ENCODE measurements around the gene CRABP1. TPM values are rescaled to one million over a fixed set of nuclear protein-coding genes. Genes with fewer than 3 reads are reported as not detected.

The CRABP1 gene
- total and polyA plus RNA-seq, 10 of the 15 experiments (the other 5 are each of a cell fraction or from before 2014, with no cell fraction given), result 0.21 to 0.41 TPM; not detected in 8

DNA sequence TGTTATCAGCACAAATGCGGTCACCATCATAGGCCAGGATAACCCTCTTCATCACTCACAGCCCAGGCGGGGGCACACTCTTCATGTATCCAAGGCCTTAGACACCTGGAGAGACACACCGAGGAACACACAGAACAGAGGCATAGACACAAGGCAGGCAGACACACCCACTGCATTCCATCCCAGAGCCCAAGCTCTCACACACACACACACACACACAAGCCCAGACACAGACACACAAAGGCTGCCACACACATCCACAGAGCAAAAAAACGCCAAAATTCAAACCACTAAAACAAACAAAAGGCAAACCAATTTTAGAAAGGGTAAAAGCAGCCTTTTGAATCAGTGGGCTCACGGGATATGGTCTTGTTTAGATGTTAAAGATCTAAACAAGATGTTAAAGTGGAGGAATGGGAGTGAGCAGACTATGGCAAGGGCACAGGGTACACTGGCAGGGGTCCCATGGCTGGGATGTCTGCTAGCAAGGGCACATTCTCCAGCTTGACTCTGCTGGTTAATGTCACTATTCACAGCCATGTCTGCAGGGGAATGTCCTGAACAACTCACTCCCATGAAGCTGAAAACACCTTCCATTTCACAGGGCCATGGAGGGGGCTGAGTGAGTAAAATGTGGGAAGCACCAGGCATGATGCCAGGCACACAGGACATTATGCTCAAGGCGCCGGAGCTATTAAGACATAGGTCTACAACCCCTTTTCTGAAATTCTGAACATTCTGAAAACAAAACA, 14.9 kb upstream of the CRABP1 start (continued):
- TF ChIP-seq SUPT20H (IDR thresholded peaks at IDR 0.05; ENCODE audit: borderline replicate concordance, control insufficient read depth, low read depth, low read length), result no peak
- no peak for TF ChIP-seq BRCA1 (IDR thresholded peaks at IDR 0.05; ENCODE audit: low read depth, low read length)
- TF ChIP-seq CHD1 (IDR thresholded peaks at IDR 0.05; ENCODE audit: low read depth, low read length), result no peak
- no peak for TF ChIP-seq MTA2 (IDR thresholded peaks at IDR 0.05; ENCODE audit: low read depth)
- TF ChIP-seq HCFC1 (IDR thresholded peaks at IDR 0.05; ENCODE audit: low read length), result no peak
- no peak for TF ChIP-seq SMAD1 (IDR thresholded peaks at IDR 0.05; ENCODE audit: low read depth, partially characterized antibody)
- no peak for TF ChIP-seq IRF4 (IDR thresholded peaks at IDR 0.05; ENCODE audit: low read depth, low read length)
- no peak for TF ChIP-seq ETV6 (conservative IDR thresholded peaks at IDR 0.05 in 1 of 2, IDR thresholded peaks at IDR 0.05 in 1 of 2; ENCODE audit: borderline replicate concordance in 1 of 2, low read depth in 1 of 2)
- TF ChIP-seq MYC (IDR thresholded peaks at IDR 0.05; ENCODE audit: insufficient read depth, insufficient read length, insufficient replicate concordance, low read length, severe bottlenecking), result no peak
- TF ChIP-seq ZNF384 (IDR thresholded peaks at IDR 0.05; ENCODE audit: borderline replicate concordance, low read depth, low read length), result no peak
- TF ChIP-seq, protein P1, sequence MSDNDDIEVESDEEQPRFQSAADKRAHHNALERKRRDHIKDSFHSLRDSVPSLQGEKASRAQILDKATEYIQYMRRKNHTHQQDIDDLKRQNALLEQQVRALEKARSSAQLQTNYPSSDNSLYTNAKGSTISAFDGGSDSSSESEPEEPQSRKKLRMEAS (IDR thresholded peaks at IDR 0.05; ENCODE audit: low read depth, low read length), result no peak
- no peak for TF ChIP-seq RAD21 (IDR thresholded peaks at IDR 0.05; ENCODE audit: insufficient read depth, low read depth, low read length)
- no peak for TF ChIP-seq NBN (IDR thresholded peaks at IDR 0.05)

DNA sequence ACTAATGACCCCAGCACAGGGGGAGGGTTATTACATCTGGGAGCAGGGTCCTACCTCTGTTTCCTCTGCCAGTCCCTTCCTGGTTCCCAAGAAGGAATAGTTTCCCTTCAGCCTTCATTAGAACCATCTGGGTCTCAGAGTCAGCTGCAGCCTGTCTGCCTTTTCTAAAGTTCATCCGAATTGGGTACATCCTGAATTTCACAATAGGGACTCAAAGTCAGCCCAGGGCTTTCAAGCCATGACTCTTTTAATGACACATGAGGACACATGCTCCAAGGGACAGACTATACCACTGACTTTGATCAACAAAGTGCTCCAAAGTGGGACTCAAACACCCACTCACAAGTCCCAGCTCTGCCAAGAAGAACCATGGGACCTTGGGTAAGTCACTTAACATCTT, 12.7 kb upstream of the CRABP1 start:
- no peak for DNase-seq (ENCODE audit: low read depth, low spot score)
- Histone ChIP-seq H3K79me2 (ENCODE audit: control insufficient read depth, insufficient read depth, low read length) (no peaks in the 10 kb centered on the region), H2AFZ (ENCODE audit: control insufficient read depth, low read depth, low read length) (no peak overlapping the region), H3K27ac (ENCODE audit: control insufficient read depth, insufficient read depth) (no peak overlapping the region), H3K4me2 (ENCODE audit: control insufficient read depth, insufficient read depth) (no peak overlapping the region), H3K9me3 (replicated peaks; ENCODE audit: control insufficient read depth, insufficient read depth, low read length) (no peaks in the 10 kb centered on the region), H4K20me1 (ENCODE audit: control insufficient read depth, insufficient read depth) (no peaks in the 10 kb centered on the region), H3K27me3 (replicated peaks in 1 of 2; ENCODE audit: control insufficient read depth in 2 of 2, insufficient read depth in 2 of 2, low read length in 1 of 2) (0 out of 4 replicates have a peak, but pooled peaks cover 0 to 1% of the 10 kb centered on the region in 2 experiments), H3K36me3 (ENCODE audit: control insufficient read depth in 2 of 2, insufficient read depth in 2 of 2, low read length in 1 of 2) (no peaks in the 10 kb centered on the region), H3K4me1 (ENCODE audit: control insufficient read depth, insufficient read depth, low read length) (no peaks in the 10 kb centered on the region), H3K9ac (ENCODE audit: control insufficient read depth, insufficient read depth, low read length) (no peak overlapping the region), H3K4me3 (no peak overlapping the region)
- no peak for FAIRE-seq
- ChIA-PET SMC1A (ENCODE audit: uncharacterized antibody, unreplicated experiment) (interaction anchor here (1.0 kb wide), 1 partner anchor 41 kb away, joined by 3 read pairs; no protein-coding TSS in a partner anchor), POLR2A (no interaction called here), CTCF (interaction anchor here (0.6 to 1.2 kb wide), 2 partner anchors 15 to 151 kb away, joined by 3 to 4 read pairs; no protein-coding TSS in a partner anchor), RAD21 (ENCODE audit: unreplicated experiment) (no interaction called here)
- intact Hi-C loops (cut with micrococcal nuclease; ENCODE audit: unreplicated experiment), result no loop called here
- no TSS peak for BruUV-seq (replicated peaks)
- no peak for ATAC-seq
- TF ChIP-seq SMAD5 (IDR thresholded peaks at IDR 0.05; ENCODE audit: low read depth) (no peak), RBBP5 (conservative IDR thresholded peaks at IDR 0.05) (no peak), HDAC6 (IDR thresholded peaks at IDR 0.05; ENCODE audit: unreplicated experiment) (no peak)
- TF ChIP-seq, protein P2, sequence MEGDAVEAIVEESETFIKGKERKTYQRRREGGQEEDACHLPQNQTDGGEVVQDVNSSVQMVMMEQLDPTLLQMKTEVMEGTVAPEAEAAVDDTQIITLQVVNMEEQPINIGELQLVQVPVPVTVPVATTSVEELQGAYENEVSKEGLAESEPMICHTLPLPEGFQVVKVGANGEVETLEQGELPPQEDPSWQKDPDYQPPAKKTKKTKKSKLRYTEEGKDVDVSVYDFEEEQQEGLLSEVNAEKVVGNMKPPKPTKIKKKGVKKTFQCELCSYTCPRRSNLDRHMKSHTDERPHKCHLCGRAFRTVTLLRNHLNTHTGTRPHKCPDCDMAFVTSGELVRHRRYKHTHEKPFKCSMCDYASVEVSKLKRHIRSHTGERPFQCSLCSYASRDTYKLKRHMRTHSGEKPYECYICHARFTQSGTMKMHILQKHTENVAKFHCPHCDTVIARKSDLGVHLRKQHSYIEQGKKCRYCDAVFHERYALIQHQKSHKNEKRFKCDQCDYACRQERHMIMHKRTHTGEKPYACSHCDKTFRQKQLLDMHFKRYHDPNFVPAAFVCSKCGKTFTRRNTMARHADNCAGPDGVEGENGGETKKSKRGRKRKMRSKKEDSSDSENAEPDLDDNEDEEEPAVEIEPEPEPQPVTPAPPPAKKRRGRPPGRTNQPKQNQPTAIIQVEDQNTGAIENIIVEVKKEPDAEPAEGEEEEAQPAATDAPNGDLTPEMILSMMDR (IDR thresholded peaks at IDR 0.05 in 2 of 3, conservative IDR thresholded peaks at IDR 0.05 in 1 of 3; ENCODE audit: control insufficient read depth in 2 of 3, extremely low read depth in 1 of 3, insufficient read depth in 1 of 3, low read depth in 3 of 3, low read length in 3 of 3), result no peak
- TF ChIP-seq, protein P3, sequence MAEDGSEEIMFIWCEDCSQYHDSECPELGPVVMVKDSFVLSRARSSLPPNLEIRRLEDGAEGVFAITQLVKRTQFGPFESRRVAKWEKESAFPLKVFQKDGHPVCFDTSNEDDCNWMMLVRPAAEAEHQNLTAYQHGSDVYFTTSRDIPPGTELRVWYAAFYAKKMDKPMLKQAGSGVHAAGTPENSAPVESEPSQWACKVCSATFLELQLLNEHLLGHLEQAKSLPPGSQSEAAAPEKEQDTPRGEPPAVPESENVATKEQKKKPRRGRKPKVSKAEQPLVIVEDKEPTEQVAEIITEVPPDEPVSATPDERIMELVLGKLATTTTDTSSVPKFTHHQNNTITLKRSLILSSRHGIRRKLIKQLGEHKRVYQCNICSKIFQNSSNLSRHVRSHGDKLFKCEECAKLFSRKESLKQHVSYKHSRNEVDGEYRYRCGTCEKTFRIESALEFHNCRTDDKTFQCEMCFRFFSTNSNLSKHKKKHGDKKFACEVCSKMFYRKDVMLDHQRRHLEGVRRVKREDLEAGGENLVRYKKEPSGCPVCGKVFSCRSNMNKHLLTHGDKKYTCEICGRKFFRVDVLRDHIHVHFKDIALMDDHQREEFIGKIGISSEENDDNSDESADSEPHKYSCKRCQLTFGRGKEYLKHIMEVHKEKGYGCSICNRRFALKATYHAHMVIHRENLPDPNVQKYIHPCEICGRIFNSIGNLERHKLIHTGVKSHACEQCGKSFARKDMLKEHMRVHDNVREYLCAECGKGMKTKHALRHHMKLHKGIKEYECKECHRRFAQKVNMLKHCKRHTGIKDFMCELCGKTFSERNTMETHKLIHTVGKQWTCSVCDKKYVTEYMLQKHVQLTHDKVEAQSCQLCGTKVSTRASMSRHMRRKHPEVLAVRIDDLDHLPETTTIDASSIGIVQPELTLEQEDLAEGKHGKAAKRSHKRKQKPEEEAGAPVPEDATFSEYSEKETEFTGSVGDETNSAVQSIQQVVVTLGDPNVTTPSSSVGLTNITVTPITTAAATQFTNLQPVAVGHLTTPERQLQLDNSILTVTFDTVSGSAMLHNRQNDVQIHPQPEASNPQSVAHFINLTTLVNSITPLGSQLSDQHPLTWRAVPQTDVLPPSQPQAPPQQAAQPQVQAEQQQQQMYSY (CRISPR knock-in tag; IDR thresholded peaks at IDR 0.05), result no peak
- in situ Hi-C loops (cut with MboI), result no loop called here
- 0% methylated on average over 1 of the region's 1 CpG for WGBS (ENCODE audit: insufficient coverage, insufficient replicate concordance, low lambda C conversion rate, missing lambda C conversion rate)

All from GM12878 (cell line).